Neural cell (in vitro differentiated cells): ENCODE data around the gene MSGN1. TPM values are rescaled to one million over a fixed set of nuclear protein-coding genes. Genes with fewer than 3 reads are reported as not detected.

ENCODE experiments used
- H2AFZ ChIP-seq: fragments of 200-600, 300-800 bp; sonication (generic), shearing (Covaris generic); 2 replicates; pipeline ENCODE4 v1.6.0; 2014; ENCODE audit warnings: low read depth, mild to moderate bottlenecking, antibody characterized with exemption, low read length, moderate library complexity
- H3F3A ChIP-seq: fragments of 200-600 bp; shearing (Covaris generic); 2 replicates; pipeline ENCODE4 v1.6.1; 2016; ENCODE audit warnings: mild to moderate bottlenecking, moderate library complexity, mixed read lengths, antibody characterized with exemption, low read length; ENCODE audit not compliant: insufficient read depth, poor library complexity, severe bottlenecking
- H3K27ac ChIP-seq: fragments of 200-600, 300-800 bp; sonication (generic), shearing (Covaris generic); 2 replicates; pipeline ENCODE4 v1.5.1; 2014; ENCODE audit warnings: mild to moderate bottlenecking, low read length, moderate library complexity
- H3K27me3 ChIP-seq: fragments of 300-800, 200-600 bp; sonication (generic), shearing (Covaris generic); 2 replicates; pipeline ENCODE4 v1.6.0; 2014; ENCODE audit warnings: mild to moderate bottlenecking, low read depth, low read length, moderate library complexity; ENCODE audit not compliant: insufficient read depth
- H3K36me3 ChIP-seq: fragments of 300-800, 200-600 bp; sonication (generic), shearing (Covaris generic); 2 replicates; pipeline ENCODE4 v1.5.1; 2014; ENCODE audit warnings: mild to moderate bottlenecking, antibody characterized with exemption, low read length, moderate library complexity; ENCODE audit not compliant: insufficient read depth
- H3K4me2 ChIP-seq: fragments of 300-800, 200-600 bp; sonication (generic), shearing (Covaris generic); 2 replicates; pipeline ENCODE4 v1.6.0; 2014; ENCODE audit warnings: mild to moderate bottlenecking, low read length
- H3K4me3 ChIP-seq: fragments of 300-800, 200-600 bp; sonication (generic), shearing (Covaris generic); 2 replicates; pipeline ENCODE4 v1.5.1; 2014; ENCODE audit warnings: mild to moderate bottlenecking, low read length, moderate library complexity
- H3K79me2 ChIP-seq: fragments of 200-600 bp; shearing (Covaris generic); replicated peaks from 2 replicates; pipeline ENCODE4 v1.6.0; 2014; ENCODE audit warnings: mild to moderate bottlenecking, low read length, moderate library complexity; ENCODE audit not compliant: insufficient read depth
- H3K9ac ChIP-seq: fragments of 300-800, 200-600 bp; sonication (generic), shearing (Covaris generic); 2 replicates; pipeline ENCODE4 v1.6.1; 2016; ENCODE audit warnings: mild to moderate bottlenecking, low read length, mixed read lengths
- H3K9me2 ChIP-seq: fragments of 200-600 bp; shearing (Covaris generic); 2 replicates; pipeline ENCODE4 v1.6.1; 2016; ENCODE audit warnings: mild to moderate bottlenecking, low read length, mixed read lengths; ENCODE audit not compliant: insufficient read depth
- H3K9me3 ChIP-seq: fragments of 200-600, 300-800 bp; sonication (generic), shearing (Covaris generic); 2 replicates; pipeline ENCODE4 v1.6.1; 2016; ENCODE audit warnings: mild to moderate bottlenecking, mixed run types, low read length, moderate library complexity, mixed read lengths
- H4K20me1 ChIP-seq: fragments of 200-600 bp; shearing (Covaris generic); 2 replicates; pipeline ENCODE4 v1.6.1; 2016; ENCODE audit warnings: mild to moderate bottlenecking, mixed run types; ENCODE audit not compliant: insufficient read depth
- EP300 ChIP-seq: fragments of 450-650 bp; conservative IDR thresholded peaks from 2 replicates; pipeline ENCODE4 v1.6.1; 2014; ENCODE audit warnings: antibody characterized with exemption, mild to moderate bottlenecking, moderate library complexity; ENCODE audit not compliant: poor library complexity, severe bottlenecking
- EZH2 ChIP-seq: fragments of 200-600, 300-800 bp; shearing (Covaris generic), sonication (generic); IDR thresholded peaks from 2 replicates; pipeline ENCODE4 v1.6.1; 2014; ENCODE audit warnings: antibody characterized with exemption, low read length, borderline replicate concordance, mild to moderate bottlenecking; ENCODE audit not compliant: insufficient read depth, poor library complexity, severe bottlenecking
- MXI1 ChIP-seq: fragments of 450-650 bp; conservative IDR thresholded peaks from 2 replicates; pipeline ENCODE4 v1.6.1; 2014; ENCODE audit warnings: antibody characterized with exemption, mild to moderate bottlenecking; ENCODE audit not compliant: poor library complexity, severe bottlenecking
- POLR2AphosphoS5 ChIP-seq: IDR thresholded peaks from 2 replicates; pipeline ENCODE4 v1.6.1; 2012
- RAD21 ChIP-seq: fragments of 450-650 bp; conservative IDR thresholded peaks from 2 replicates; pipeline ENCODE4 v1.6.1; 2014; ENCODE audit warnings: antibody characterized with exemption, mild to moderate bottlenecking, moderate library complexity
- REST ChIP-seq: IDR thresholded peaks from 2 replicates; pipeline ENCODE4 v1.6.1; 2012; ENCODE audit warnings: borderline replicate concordance
- SMC3 ChIP-seq: fragments of 450-650 bp; conservative IDR thresholded peaks from 2 replicates; pipeline ENCODE4 v1.6.1; 2014; ENCODE audit warnings: antibody characterized with exemption, mild to moderate bottlenecking, moderate library complexity; ENCODE audit not compliant: poor library complexity
- TAF1 ChIP-seq: IDR thresholded peaks from 2 replicates; pipeline ENCODE4 v1.6.1; 2012; ENCODE audit warnings: low read depth
- polyA plus RNA-seq: library from polyadenylated mRNA; depleted of rRNA; stranded (reverse); fragments of >200 nt; gene quantifications from 2 replicates; pipeline ENCODE4 v1.2.3, GENCODE V29; 2014
- TF ChIP-seq, protein P1 (sequence below): fragments of 450-650 bp; IDR thresholded peaks from 2 replicates; pipeline ENCODE4 v1.5.1; 2014; ENCODE audit warnings: antibody characterized with exemption, mild to moderate bottlenecking, moderate library complexity; ENCODE audit not compliant: poor library complexity, severe bottlenecking

The MSGN1 gene
- polyA plus RNA-seq, 1 donor from 2014 or later, result not detected

DNA sequence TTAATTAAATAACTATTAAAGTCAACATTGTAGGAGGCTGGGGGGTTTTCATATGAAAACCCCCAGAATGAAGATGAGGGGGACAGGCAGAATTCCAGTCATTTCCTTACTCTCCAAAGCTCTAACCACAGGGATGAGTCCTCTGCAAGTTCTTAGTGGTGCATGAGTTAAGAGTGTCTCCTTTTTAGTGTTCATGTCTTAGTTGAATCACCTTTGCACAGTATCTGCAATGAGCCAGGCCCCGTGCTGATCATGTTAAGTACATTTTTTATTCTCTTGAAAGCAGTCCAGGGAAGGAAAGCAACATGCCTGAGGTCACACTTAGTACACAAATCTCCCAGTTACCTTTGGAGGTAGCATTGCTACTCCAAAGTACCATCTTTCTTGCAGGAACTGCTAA lies 25.7 kb upstream of the MSGN1 start:
- no peak overlapping the region for H3K9ac ChIP-seq
- no peaks in the 10 kb centered on the region for H3K27me3 ChIP-seq
- H3K9me3 ChIP-seq, result no peaks in the 10 kb centered on the region
- no peaks in the 10 kb centered on the region for H3K79me2 ChIP-seq
- no peaks in the 10 kb centered on the region for H3F3A ChIP-seq
- H3K27ac ChIP-seq, result no peak overlapping the region
- TF ChIP-seq, protein P1, sequence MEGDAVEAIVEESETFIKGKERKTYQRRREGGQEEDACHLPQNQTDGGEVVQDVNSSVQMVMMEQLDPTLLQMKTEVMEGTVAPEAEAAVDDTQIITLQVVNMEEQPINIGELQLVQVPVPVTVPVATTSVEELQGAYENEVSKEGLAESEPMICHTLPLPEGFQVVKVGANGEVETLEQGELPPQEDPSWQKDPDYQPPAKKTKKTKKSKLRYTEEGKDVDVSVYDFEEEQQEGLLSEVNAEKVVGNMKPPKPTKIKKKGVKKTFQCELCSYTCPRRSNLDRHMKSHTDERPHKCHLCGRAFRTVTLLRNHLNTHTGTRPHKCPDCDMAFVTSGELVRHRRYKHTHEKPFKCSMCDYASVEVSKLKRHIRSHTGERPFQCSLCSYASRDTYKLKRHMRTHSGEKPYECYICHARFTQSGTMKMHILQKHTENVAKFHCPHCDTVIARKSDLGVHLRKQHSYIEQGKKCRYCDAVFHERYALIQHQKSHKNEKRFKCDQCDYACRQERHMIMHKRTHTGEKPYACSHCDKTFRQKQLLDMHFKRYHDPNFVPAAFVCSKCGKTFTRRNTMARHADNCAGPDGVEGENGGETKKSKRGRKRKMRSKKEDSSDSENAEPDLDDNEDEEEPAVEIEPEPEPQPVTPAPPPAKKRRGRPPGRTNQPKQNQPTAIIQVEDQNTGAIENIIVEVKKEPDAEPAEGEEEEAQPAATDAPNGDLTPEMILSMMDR, result no peak
- TF ChIP-seq POLR2AphosphoS5 (no peak), MXI1 (no peak), SMC3 (no peak), EP300 (no peak), TAF1 (no peak), RAD21 (no peak), EZH2 (no peak), REST (no peak)
- H3K36me3 ChIP-seq, result no peaks in the 10 kb centered on the region
- H3K4me2 ChIP-seq, result no peak overlapping the region
- no peak overlapping the region for H3K4me3 ChIP-seq
- no peaks in the 10 kb centered on the region for H3K9me2 ChIP-seq
- no peak overlapping the region for H2AFZ ChIP-seq
- no peaks in the 10 kb centered on the region for H4K20me1 ChIP-seq

GRCh38 chr2:17791121-17791816 lies 25.0 kb upstream of the MSGN1 start:
- H3K4me3 ChIP-seq, result no peak overlapping the region
- no peaks in the 10 kb centered on the region for H3K79me2 ChIP-seq
- no peaks in the 10 kb centered on the region for H4K20me1 ChIP-seq
- H3K9me2 ChIP-seq, result no peaks in the 10 kb centered on the region
- no peaks in the 10 kb centered on the region for H3K36me3 ChIP-seq
- no peak overlapping the region for H3K4me2 ChIP-seq
- no peaks in the 10 kb centered on the region for H3F3A ChIP-seq
- H3K9me3 ChIP-seq, result no peaks in the 10 kb centered on the region
- TF ChIP-seq SMC3, result no peak
- TF ChIP-seq EZH2, result no peak
- TF ChIP-seq REST, result no peak
- no peak for TF ChIP-seq TAF1
- no peak for TF ChIP-seq POLR2AphosphoS5
- no peak for TF ChIP-seq MXI1
- TF ChIP-seq, protein P1, result no peak
- no peak for TF ChIP-seq EP300
- no peak overlapping the region for H3K27ac ChIP-seq
- no peak overlapping the region for H3K9ac ChIP-seq
- H2AFZ ChIP-seq, result no peak overlapping the region
- H3K27me3 ChIP-seq, result no peaks in the 10 kb centered on the region
